Activated CD4-positive, CD25-positive, alpha-beta regulatory T cell treated with anti-CD3 and anti-CD28 coated beads, Interleukin-2, amount 50 U/mL, for 24 hours (primary cell): ENCODE results near the gene SUN1.

Experiments
- ATAC-seq, 2 donors: fragments of 150-1000 bp; cut with Tn5 transposase; one replicate each; pipeline ENCODE4 v1.10.0; 2021; ENCODE audit warnings: mild to moderate bottlenecking in 1 of 2, moderate library complexity in 1 of 2

Gene SUN1

GRCh38 chr7:815284-816216 is 16.7 kb upstream of the SUN1 start:
- no peak for ATAC-seq

- ATAC-seq, result peak; percentile 98 to 99
Measured at GRCh38 chr7:816300-816750, 16.0 kb upstream of the SUN1 start.

GRCh38 chr7:816751-817671 is 15.3 kb upstream of the SUN1 start:
- ATAC-seq, result peak; percentile 7 to 26

- no peak for ATAC-seq
Measured at GRCh38 chr7:818031-818699, 14.1 kb upstream of the SUN1 start.

GRCh38 chr7:820341-820740 is 11.9 kb upstream of the SUN1 start:
- ATAC-seq, result no peak

GRCh38 chr7:821688-822087 is 10.6 kb upstream of the SUN1 start:
- ATAC-seq, result no peak

- ATAC-seq, result no peak
Measured at GRCh38 chr7:822692-823276, 9.5 kb upstream of the SUN1 start.

- no peak for ATAC-seq
Measured at GRCh38 chr7:823649-824048, 8.6 kb upstream of the SUN1 start.

- ATAC-seq, result no peak
Measured at GRCh38 chr7:824081-824480, 8.2 kb upstream of the SUN1 start.

- ATAC-seq, result no peak
Measured at GRCh38 chr7:824664-825063, 7.6 kb upstream of the SUN1 start.

GRCh38 chr7:825386-825785 is 6.9 kb upstream of the SUN1 start:
- ATAC-seq, result no peak

- no peak for ATAC-seq
Measured at GRCh38 chr7:826230-826917, 5.9 kb upstream of the SUN1 start.

GRCh38 chr7:828793-829561 is 3.3 kb upstream of the SUN1 start:
- no peak for ATAC-seq

GRCh38 chr7:830069-830468 is 2.2 kb upstream of the SUN1 start:
- no peak for ATAC-seq

- ATAC-seq, result peak; percentile 77 to 78
Measured at GRCh38 chr7:831596-832166, 595 bp upstream of the SUN1 start.

- ATAC-seq, result no peak
Measured at GRCh38 chr7:832968-833424, 720 bp downstream of the SUN1 start.

- no peak for ATAC-seq
Measured at GRCh38 chr7:833601-834258, 1.5 kb downstream of the SUN1 start.

GRCh38 chr7:834277-834676 is 2.0 kb downstream of the SUN1 start:
- no peak for ATAC-seq

GRCh38 chr7:835021-835420 is 2.7 kb downstream of the SUN1 start:
- ATAC-seq, result no peak
